Fibroblast of the conjunctiva (primary cell): Measurements from ENCODE around the gene PCSK5.
A peak's percentile ranks its signal among the peaks of the same experiment; 100 is the strongest.

Experiments used
- DNase-seq: peaks from one replicate; pipeline ENCODE4 v3.0.0-alpha.2; 2010; ENCODE audit warnings: low read depth

PCSK5 gene

GRCh38 chr9:76138360-76138759 lies 247.9 kb downstream of the PCSK5 start:
- no peak for DNase-seq

- no peak for DNase-seq
Measured at GRCh38 chr9:76143834-76144233, 253.4 kb downstream of the PCSK5 start.

- no peak for DNase-seq
Measured at GRCh38 chr9:76150013-76150412, 259.5 kb downstream of the PCSK5 start.

GRCh38 chr9:76151267-76151666 lies 260.8 kb downstream of the PCSK5 start:
- no peak for DNase-seq

GRCh38 chr9:76153339-76153738 lies 262.9 kb downstream of the PCSK5 start:
- no peak for DNase-seq

- DNase-seq, result no peak
Measured at GRCh38 chr9:76153902-76154629, 263.6 kb downstream of the PCSK5 start.

- DNase-seq, result no peak
Measured at GRCh38 chr9:76155361-76155760, 264.9 kb downstream of the PCSK5 start.

GRCh38 chr9:76158713-76159112 lies 268.2 kb downstream of the PCSK5 start:
- DNase-seq, result no peak

GRCh38 chr9:76159293-76159926 lies 268.9 kb downstream of the PCSK5 start:
- no peak for DNase-seq

GRCh38 chr9:76161106-76161505 lies 270.6 kb downstream of the PCSK5 start:
- no peak for DNase-seq

- DNase-seq, result peak; percentile 46
Measured at GRCh38 chr9:76161541-76161940, 271.1 kb downstream of the PCSK5 start.

- no peak for DNase-seq
Measured at GRCh38 chr9:76162086-76162730, 271.7 kb downstream of the PCSK5 start.

GRCh38 chr9:76162751-76163500 lies 272.5 kb downstream of the PCSK5 start:
- DNase-seq, result no peak

GRCh38 chr9:76166526-76166925 lies 276.1 kb downstream of the PCSK5 start:
- no peak for DNase-seq

- DNase-seq, result no peak
Measured at GRCh38 chr9:76176171-76176570, 285.7 kb downstream of the PCSK5 start.

GRCh38 chr9:76177931-76178330 lies 287.5 kb downstream of the PCSK5 start:
- no peak for DNase-seq

- DNase-seq, result no peak
Measured at GRCh38 chr9:76180541-76180940, 290.1 kb downstream of the PCSK5 start.

- no peak for DNase-seq
Measured at GRCh38 chr9:76181020-76181641, 290.7 kb downstream of the PCSK5 start.

- DNase-seq, result no peak
Measured at GRCh38 chr9:76181781-76182180, 291.3 kb downstream of the PCSK5 start.

- DNase-seq, result no peak
Measured at GRCh38 chr9:76185432-76185831, 295.0 kb downstream of the PCSK5 start.

- no peak for DNase-seq
Measured at GRCh38 chr9:76188286-76188685, 297.8 kb downstream of the PCSK5 start.

- DNase-seq, result no peak
Measured at GRCh38 chr9:76188905-76189304, 298.4 kb downstream of the PCSK5 start.
